ENCODE data around the gene SLC25A21. TPM values are rescaled to one million over a fixed set of nuclear protein-coding genes. Genes with fewer than 3 reads are reported as not detected.

Gene SLC25A21
- total and polyA plus RNA-seq, 2 experiments from 2014 or later, result 10.6 to 12.1 TPM

- no peaks in the 10 kb centered on the region for H3K9me3 Mint-ChIP-seq
Observed at GRCh38 chr14:36996857-36997590, 175.4 kb downstream of the SLC25A21 start.

More at GRCh38 chr14:36996857-36997590, 175.4 kb downstream of the SLC25A21 start:
- TF ChIP-seq ZNF114 (CRISPR knock-in tag; IDR thresholded peaks at IDR 0.05) (no peak), CREB1 (CRISPR knock-in tag; IDR thresholded peaks at IDR 0.05; ENCODE audit: low read depth) (no peak), CTCF (conservative IDR thresholded peaks at IDR 0.05; ENCODE audit: low read depth in 2 of 2) (no peak), STAT1 (IDR thresholded peaks at IDR 0.05; ENCODE audit: unreplicated experiment) (no peak), ZNF331 (CRISPR knock-in tag; IDR thresholded peaks at IDR 0.05; ENCODE audit: low read depth) (no peak), POLR2AphosphoS5 (IDR thresholded peaks at IDR 0.05; ENCODE audit: low read depth) (no peak), NANOG (IDR thresholded peaks at IDR 0.05; ENCODE audit: borderline replicate concordance) (no peak), ZNF462 (CRISPR knock-in tag; IDR thresholded peaks at IDR 0.05) (no peak), EZH2phosphoT487 (IDR thresholded peaks at IDR 0.05; ENCODE audit: unreplicated experiment) (no peak), JUNB (IDR thresholded peaks at IDR 0.05; ENCODE audit: unreplicated experiment) (no peak), REST (IDR thresholded peaks at IDR 0.05; ENCODE audit: unreplicated experiment) (no peak), ETS1 (IDR thresholded peaks at IDR 0.05) (no peak), EZH2 (IDR thresholded peaks at IDR 0.05; ENCODE audit: low read depth, unreplicated experiment) (no peak)
- ATAC-seq, result no peak
- no peaks in the 10 kb centered on the region for H3F3A ChIP-seq (replicated peaks; ENCODE audit: low read depth)
- no peak overlapping the region for H3K27ac ChIP-seq (ENCODE audit: low read depth)
- DNase-seq (ENCODE audit: low spot score), result no peak
- Mint-ChIP-seq H3K36me3 (ENCODE audit: low read depth) (no peaks in the 10 kb centered on the region), H3K4me3 (no peak overlapping the region), H3K27me3 (ENCODE audit: insufficient read depth, low read depth, poor library complexity) (no peaks in the 10 kb centered on the region), H3K27ac (no peak overlapping the region), H3K4me1 (no peaks in the 10 kb centered on the region; the same call in 2 of the 3 replicates)
- no peaks in the 10 kb centered on the region for H3K36me3 ChIP-seq (ENCODE audit: insufficient read depth)
- no peak overlapping the region for H3K4me2 ChIP-seq
- H3K79me2 ChIP-seq (replicated peaks; ENCODE audit: insufficient read depth), result no peaks in the 10 kb centered on the region
- H3K4me3 ChIP-seq, result no peak overlapping the region
- peaks cover 5% of the 10 kb centered on the region for H3K9me2 ChIP-seq (ENCODE audit: insufficient read depth)
- no peaks in the 10 kb centered on the region for H4K20me1 ChIP-seq (replicated peaks; ENCODE audit: insufficient read depth)
- H3K27me3 ChIP-seq (ENCODE audit: insufficient read depth), result no peaks in the 10 kb centered on the region
- 0 out of 2 replicates have a peak, but pooled peaks cover 11% of the 10 kb centered on the region for H3K4me1 ChIP-seq (ENCODE audit: insufficient read depth)
- no peak overlapping the region for H2AFZ ChIP-seq

Data from GM23338 (cell line).